HG02943 (cell line): ENCODE data around the gene NSD1.

Source experiments
- ATAC-seq: cut with Tn5 transposase; IDR thresholded peaks from one replicate; pipeline ENCODE4 v1.9.1; 2021; ENCODE audit warnings: mild to moderate bottlenecking, low read depth, moderate library complexity; ENCODE audit not compliant: unreplicated experiment

Gene NSD1

GRCh38 chr5:177317959-177318377 is 184.4 kb downstream of the NSD1 start:
- ATAC-seq: no peak

- ATAC-seq: no peak
These were observed 186.5 kb downstream of the NSD1 start for GRCh38 chr5:177319913-177320588.

GRCh38 chr5:177320879-177321278 is 187.3 kb downstream of the NSD1 start:
- no peak for ATAC-seq

- no peak for ATAC-seq
These were observed 192.4 kb downstream of the NSD1 start for GRCh38 chr5:177325868-177326381.

- no peak for ATAC-seq
These were observed 194.3 kb downstream of the NSD1 start for GRCh38 chr5:177327539-177328522.

GRCh38 chr5:177328545-177329231 is 195.1 kb downstream of the NSD1 start:
- no peak for ATAC-seq

- no peak for ATAC-seq
These were observed 196.3 kb downstream of the NSD1 start for GRCh38 chr5:177329883-177330282.

GRCh38 chr5:177330991-177331842 is 197.6 kb downstream of the NSD1 start:
- ATAC-seq: no peak

GRCh38 chr5:177332031-177332895 is 198.7 kb downstream of the NSD1 start:
- no peak for ATAC-seq

GRCh38 chr5:177332896-177333260 is 199.3 kb downstream of the NSD1 start:
- ATAC-seq: no peak

- no peak for ATAC-seq
These were observed 200.0 kb downstream of the NSD1 start for GRCh38 chr5:177333420-177334154.

- no peak for ATAC-seq
These were observed 200.6 kb downstream of the NSD1 start for GRCh38 chr5:177334155-177334551.

GRCh38 chr5:177334781-177335700 is 201.5 kb downstream of the NSD1 start:
- ATAC-seq: no peak

GRCh38 chr5:177335701-177336065 is 202.1 kb downstream of the NSD1 start:
- ATAC-seq: no peak

- no peak for ATAC-seq
These were observed 202.5 kb downstream of the NSD1 start for GRCh38 chr5:177336112-177336511.

- ATAC-seq: no peak
These were observed 203.3 kb downstream of the NSD1 start for GRCh38 chr5:177336603-177337494.
